ENCODE measurements around the gene LRRC57.

The LRRC57 gene

DNA sequence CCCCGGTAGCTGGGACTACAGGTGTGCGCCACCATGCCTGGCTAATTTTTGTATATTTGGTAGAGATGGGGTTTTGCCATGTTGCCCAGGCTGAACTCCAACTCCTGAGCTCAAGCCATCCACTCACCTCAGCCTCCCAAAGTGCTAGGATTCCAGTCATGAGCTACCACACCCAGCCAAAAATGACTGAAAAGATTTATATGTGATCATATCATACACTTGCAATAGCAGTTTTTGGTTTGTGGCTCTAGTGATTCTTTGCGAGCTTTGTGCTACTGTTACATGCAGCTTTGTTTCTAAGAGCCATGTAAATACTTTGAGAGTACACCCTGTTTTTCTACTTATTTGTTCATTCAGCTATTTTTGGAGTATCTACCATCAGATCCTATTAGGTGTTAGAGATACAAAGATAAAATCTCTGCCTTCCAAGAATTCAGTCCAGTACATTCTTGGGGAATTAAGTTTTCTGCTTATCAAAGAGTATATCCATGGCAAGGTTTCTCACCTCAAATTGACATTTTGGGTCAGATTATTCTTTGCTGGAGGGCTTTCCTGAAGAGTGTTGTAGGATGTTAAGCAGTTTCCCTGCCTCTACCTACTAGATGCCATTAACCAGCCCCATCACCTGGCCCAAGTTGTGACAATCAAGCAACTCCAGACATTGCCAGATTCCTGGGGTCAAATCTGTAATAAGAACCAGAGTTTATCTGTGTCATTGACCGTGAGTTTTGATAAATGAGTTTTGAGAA lies 38.2 kb downstream of the LRRC57 start:
- peak overlapping the region; percentile 47 for H3K4me3 ChIP-seq
- TF ChIP-seq, protein P1, sequence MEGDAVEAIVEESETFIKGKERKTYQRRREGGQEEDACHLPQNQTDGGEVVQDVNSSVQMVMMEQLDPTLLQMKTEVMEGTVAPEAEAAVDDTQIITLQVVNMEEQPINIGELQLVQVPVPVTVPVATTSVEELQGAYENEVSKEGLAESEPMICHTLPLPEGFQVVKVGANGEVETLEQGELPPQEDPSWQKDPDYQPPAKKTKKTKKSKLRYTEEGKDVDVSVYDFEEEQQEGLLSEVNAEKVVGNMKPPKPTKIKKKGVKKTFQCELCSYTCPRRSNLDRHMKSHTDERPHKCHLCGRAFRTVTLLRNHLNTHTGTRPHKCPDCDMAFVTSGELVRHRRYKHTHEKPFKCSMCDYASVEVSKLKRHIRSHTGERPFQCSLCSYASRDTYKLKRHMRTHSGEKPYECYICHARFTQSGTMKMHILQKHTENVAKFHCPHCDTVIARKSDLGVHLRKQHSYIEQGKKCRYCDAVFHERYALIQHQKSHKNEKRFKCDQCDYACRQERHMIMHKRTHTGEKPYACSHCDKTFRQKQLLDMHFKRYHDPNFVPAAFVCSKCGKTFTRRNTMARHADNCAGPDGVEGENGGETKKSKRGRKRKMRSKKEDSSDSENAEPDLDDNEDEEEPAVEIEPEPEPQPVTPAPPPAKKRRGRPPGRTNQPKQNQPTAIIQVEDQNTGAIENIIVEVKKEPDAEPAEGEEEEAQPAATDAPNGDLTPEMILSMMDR (IDR thresholded peaks at IDR 0.05): no peak
- H3K27ac ChIP-seq: peak overlapping the region; percentile 50 to 75

DNA sequence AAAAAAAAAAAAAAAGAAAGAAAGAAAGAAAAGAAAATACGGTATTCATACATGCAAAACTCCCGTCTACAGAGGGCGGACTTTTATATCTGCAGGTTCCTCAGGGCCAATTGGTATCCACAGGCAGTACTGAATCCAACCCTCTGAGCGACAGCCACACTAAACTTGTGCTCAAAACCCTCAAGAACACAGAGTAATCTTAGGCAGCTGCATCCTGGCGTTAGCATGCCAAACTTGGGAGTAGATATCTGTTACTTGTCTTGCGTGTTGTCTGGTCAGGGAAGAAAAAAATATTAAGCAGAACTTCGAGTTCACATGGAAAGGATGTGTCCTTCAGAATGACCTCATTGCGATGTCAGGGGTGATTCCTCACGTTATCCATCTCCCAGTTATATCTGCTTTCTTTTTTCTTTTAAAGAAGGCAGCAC lies 40.3 kb downstream of the LRRC57 start:
- TF ChIP-seq, protein P1 (IDR thresholded peaks at IDR 0.05): no peak
- no peak for DNase-seq (ENCODE audit: low spot score)
- H3K4me3 ChIP-seq: no peak overlapping the region
- H3K27ac ChIP-seq: no peak overlapping the region

More for the DNA sequence above, 38.2 kb downstream of the LRRC57 start:
- DNase-seq (ENCODE audit: low spot score): no peak

DNA sequence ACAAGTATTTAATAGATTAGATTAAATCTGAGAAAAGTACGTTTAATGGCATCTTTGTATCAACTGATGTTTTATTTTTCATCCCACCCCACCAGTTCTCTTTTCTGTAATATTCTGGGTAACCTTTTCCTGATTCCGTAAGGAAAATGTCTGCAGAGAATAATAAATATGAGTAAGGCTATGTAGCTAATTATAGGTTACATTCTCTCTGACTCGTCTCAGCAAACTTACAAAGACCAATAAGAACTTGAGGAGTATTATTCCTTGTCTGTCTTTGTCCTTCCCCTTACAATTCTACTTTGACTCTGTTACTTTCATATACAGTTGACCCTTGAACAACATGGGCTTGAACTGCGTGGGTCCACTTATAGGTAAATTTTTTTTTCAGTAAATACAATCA lies 41.1 kb downstream of the LRRC57 start:
- TF ChIP-seq, protein P1 (IDR thresholded peaks at IDR 0.05): no peak
- DNase-seq (ENCODE audit: low spot score): no peak
- Histone ChIP-seq H3K4me3 (no peak overlapping the region), H3K27ac (no peak overlapping the region)

DNA sequence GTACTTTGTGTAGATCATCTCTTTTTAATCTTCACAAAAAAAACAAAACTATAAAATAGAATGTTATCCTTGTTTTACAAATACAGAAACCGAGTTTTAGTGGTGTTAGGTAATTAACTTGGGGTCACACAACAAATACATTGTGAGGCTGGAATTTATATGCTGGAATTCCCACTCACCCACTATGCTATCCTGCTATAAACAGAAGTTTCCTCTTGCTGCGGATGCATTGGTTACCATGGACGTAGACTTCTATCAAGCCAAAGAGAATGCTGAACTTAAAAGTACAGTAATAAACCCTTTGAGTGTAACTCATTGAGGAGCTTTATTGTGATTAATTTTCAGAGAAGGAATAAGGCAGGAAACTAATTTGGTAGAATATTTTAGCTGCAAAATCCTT lies 44.0 kb downstream of the LRRC57 start:
- DNase-seq (ENCODE audit: low spot score): no peak
- Histone ChIP-seq H3K4me3 (no peak overlapping the region), H3K27ac (no peak overlapping the region)
- TF ChIP-seq, protein P1 (IDR thresholded peaks at IDR 0.05): no peak

DNA sequence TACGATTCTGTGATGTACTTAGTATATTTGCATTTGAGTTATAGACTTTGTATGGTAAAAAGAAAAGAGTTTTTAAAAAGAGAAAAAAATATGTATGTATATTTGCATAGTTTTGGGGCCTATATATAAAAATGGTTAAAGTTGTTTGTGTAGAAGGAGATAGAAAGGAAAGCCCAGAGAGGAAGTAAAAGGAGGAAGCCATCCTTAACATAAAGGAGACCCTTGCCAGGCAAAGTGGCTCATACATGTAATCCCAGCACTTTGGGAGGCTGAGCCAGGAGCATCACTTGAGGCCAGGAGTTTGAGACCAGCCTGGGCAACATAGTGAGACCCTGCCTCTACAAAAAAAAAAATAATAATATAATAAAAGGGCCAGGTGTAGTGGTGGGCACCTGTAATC lies 44.8 kb downstream of the LRRC57 start:
- no peak overlapping the region for H3K4me3 ChIP-seq
- H3K27ac ChIP-seq: no peak overlapping the region
- no peak for DNase-seq (ENCODE audit: low spot score)
- TF ChIP-seq, protein P1 (IDR thresholded peaks at IDR 0.05): no peak

DNA sequence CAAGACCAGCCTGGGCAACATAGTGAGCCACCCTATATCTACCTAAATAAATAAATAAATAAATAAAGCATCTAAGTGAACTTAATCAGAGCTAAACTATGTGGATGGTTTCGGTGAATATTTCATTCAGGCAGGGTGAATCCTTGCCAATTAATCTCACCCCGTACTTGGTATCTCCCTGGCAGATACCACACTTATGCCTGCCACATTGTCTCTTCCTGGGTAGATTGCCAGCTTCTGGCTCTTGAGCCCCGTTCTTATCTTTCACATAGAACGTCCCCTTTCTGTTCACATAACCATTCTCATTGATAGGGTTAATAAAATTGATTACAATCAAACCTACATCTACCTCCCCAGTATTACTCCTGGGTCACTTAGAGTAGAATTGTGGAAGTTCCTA lies 46.1 kb downstream of the LRRC57 start:
- no peak for DNase-seq (ENCODE audit: low spot score)
- H3K4me3 ChIP-seq: no peak overlapping the region
- TF ChIP-seq, protein P1 (IDR thresholded peaks at IDR 0.05): no peak
- H3K27ac ChIP-seq: no peak overlapping the region
